ENCODE data around the gene CYP2W1. TPM values are rescaled to one million over a fixed set of nuclear protein-coding genes. Genes with fewer than 3 reads are reported as not detected.

Gene CYP2W1
- total RNA-seq, 1 donor from 2014 or later, result not detected

DNA sequence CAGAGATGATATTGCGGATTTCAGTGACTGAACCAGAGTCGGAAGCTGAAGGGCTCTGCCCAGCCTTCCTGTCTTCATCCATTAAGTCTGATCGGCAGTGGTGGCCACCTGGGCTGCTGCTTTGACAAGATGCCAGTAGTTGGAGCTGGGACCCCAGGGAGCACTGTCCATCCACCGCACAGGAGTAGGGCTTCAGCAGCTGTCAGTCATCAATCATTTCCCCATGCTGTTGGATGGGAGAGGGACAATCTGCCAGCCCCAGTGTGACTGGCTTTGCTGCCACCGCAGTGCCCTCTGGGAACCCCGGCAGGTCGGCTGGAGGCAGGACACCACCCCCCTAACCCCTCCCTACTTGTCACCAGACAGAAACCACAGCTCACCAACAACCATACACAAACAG is 38.4 kb downstream of the CYP2W1 start:
- no peaks in the 10 kb centered on the region for H3F3A ChIP-seq (ENCODE audit: low read depth)
- no peak overlapping the region for H2AFZ ChIP-seq (replicated peaks)
- H3K4me1 ChIP-seq, result no peaks in the 10 kb centered on the region
- H3K27me3 ChIP-seq, result no peaks in the 10 kb centered on the region
- Mint-ChIP-seq H3K9me3 (peaks cover 11% of the 10 kb centered on the region), H3K4me3 (no peak overlapping the region), H3K27me3 (ENCODE audit: insufficient read depth, low read depth) (peaks cover 2% of the 10 kb centered on the region), H3K4me1 (peaks cover 17% of the 10 kb centered on the region), H3K27ac (no peak overlapping the region), H3K36me3 (peaks cover 24% of the 10 kb centered on the region)
- H3K4me3 ChIP-seq, result no peak overlapping the region
- H3K79me2 ChIP-seq (ENCODE audit: low read depth), result peaks cover 52% of the 10 kb centered on the region
- H3K27ac ChIP-seq, result no peak overlapping the region
- no peak overlapping the region for H3K4me2 ChIP-seq
- H4K20me1 ChIP-seq (ENCODE audit: low read depth), result peaks cover 38% of the 10 kb centered on the region
- H3K36me3 ChIP-seq, result no peaks in the 10 kb centered on the region
- no peak for DNase-seq (ENCODE audit: low spot score)
- no peak overlapping the region for H3K9ac ChIP-seq
- H3K9me3 ChIP-seq (ENCODE audit: low read depth), result no peaks in the 10 kb centered on the region
- no peak for TF ChIP-seq EZH2 (IDR thresholded peaks at IDR 0.05)
- TF ChIP-seq, protein P1, sequence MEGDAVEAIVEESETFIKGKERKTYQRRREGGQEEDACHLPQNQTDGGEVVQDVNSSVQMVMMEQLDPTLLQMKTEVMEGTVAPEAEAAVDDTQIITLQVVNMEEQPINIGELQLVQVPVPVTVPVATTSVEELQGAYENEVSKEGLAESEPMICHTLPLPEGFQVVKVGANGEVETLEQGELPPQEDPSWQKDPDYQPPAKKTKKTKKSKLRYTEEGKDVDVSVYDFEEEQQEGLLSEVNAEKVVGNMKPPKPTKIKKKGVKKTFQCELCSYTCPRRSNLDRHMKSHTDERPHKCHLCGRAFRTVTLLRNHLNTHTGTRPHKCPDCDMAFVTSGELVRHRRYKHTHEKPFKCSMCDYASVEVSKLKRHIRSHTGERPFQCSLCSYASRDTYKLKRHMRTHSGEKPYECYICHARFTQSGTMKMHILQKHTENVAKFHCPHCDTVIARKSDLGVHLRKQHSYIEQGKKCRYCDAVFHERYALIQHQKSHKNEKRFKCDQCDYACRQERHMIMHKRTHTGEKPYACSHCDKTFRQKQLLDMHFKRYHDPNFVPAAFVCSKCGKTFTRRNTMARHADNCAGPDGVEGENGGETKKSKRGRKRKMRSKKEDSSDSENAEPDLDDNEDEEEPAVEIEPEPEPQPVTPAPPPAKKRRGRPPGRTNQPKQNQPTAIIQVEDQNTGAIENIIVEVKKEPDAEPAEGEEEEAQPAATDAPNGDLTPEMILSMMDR (IDR thresholded peaks at IDR 0.05), result no peak
- TF ChIP-seq EZH2phosphoT487 (IDR thresholded peaks at IDR 0.05), result no peak

DNA sequence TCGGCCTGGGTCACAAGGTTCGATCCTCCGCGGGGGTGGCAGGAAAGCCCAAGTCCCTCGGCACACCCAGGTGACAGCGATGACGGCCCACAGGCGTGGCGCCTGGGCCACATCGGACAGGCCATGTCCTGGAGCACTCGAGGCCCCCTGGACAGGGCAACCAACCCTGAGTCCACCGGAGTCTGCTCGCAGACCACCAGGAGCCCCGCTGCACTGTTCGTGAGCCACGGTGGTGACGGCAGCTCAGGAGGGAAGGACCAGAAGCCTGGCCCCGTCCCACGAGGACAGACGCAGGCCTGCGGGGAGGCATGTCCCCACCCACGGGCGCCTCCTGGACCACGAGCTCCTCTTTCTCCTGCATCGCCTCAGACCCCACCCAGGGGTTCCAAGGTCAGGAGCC is 39.0 kb downstream of the CYP2W1 start:
- Histone ChIP-seq H3K4me1 (peaks cover 5% of the 10 kb centered on the region), H3K36me3 (no peaks in the 10 kb centered on the region), H2AFZ (replicated peaks) (no peak overlapping the region), H4K20me1 (ENCODE audit: low read depth) (peaks cover 44% of the 10 kb centered on the region), H3K27ac (no peak overlapping the region), H3F3A (ENCODE audit: low read depth) (peaks cover 1% of the 10 kb centered on the region), H3K27me3 (no peaks in the 10 kb centered on the region), H3K79me2 (ENCODE audit: low read depth) (peaks cover 58% of the 10 kb centered on the region), H3K9ac (no peak overlapping the region), H3K4me2 (no peak overlapping the region), H3K9me3 (ENCODE audit: low read depth) (no peaks in the 10 kb centered on the region), H3K4me3 (no peak overlapping the region)
- TF ChIP-seq EZH2phosphoT487 (IDR thresholded peaks at IDR 0.05), result no peak
- TF ChIP-seq EZH2 (IDR thresholded peaks at IDR 0.05), result no peak
- TF ChIP-seq, protein P1 (IDR thresholded peaks at IDR 0.05), result no peak
- no peak for DNase-seq (ENCODE audit: low spot score)
- Mint-ChIP-seq H3K27me3 (ENCODE audit: insufficient read depth, low read depth) (peaks cover 2% of the 10 kb centered on the region), H3K36me3 (peaks cover 26% of the 10 kb centered on the region), H3K27ac (no peak overlapping the region), H3K4me3 (no peak overlapping the region), H3K4me1 (peaks cover 22% of the 10 kb centered on the region), H3K9me3 (peaks cover 11% of the 10 kb centered on the region)

DNA sequence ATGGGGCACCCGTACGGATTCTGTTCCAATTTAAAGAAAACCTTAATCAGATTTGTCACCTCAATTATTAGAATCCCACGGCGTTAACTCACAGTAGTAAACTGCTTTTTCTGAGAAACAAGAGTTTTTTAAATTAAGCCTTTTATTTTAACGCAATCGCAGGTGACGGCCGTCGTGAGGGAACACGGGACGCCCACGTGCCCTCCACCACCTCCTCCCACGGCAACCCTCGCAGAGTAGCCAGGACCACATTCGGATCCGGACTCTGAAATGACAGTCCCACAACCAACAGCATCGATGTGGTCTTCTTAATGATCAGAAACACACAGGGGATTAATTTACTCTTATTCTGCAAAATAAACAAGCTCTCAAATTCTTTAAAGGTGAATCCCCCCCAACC is 39.4 kb downstream of the CYP2W1 start:
- no peak for DNase-seq (ENCODE audit: low spot score)
- TF ChIP-seq, protein P1 (IDR thresholded peaks at IDR 0.05), result no peak
- TF ChIP-seq EZH2phosphoT487 (IDR thresholded peaks at IDR 0.05), result no peak
- no peak for TF ChIP-seq EZH2 (IDR thresholded peaks at IDR 0.05)
- peaks cover 62% of the 10 kb centered on the region for H3K79me2 ChIP-seq (ENCODE audit: low read depth)
- peaks cover 48% of the 10 kb centered on the region for H4K20me1 ChIP-seq (ENCODE audit: low read depth)
- no peaks in the 10 kb centered on the region for H3K9me3 ChIP-seq (ENCODE audit: low read depth)
- H3K27ac Mint-ChIP-seq, result no peak overlapping the region
- no peak overlapping the region for H3K9ac ChIP-seq
- no peak overlapping the region for H3K4me3 ChIP-seq
- H3K27me3 Mint-ChIP-seq (ENCODE audit: insufficient read depth, low read depth), result peaks cover 3% of the 10 kb centered on the region
- no peaks in the 10 kb centered on the region for H3K27me3 ChIP-seq
- H3K36me3 Mint-ChIP-seq, result peaks cover 27% of the 10 kb centered on the region
- peaks cover 26% of the 10 kb centered on the region for H3K4me1 Mint-ChIP-seq
- peaks cover 5% of the 10 kb centered on the region for H3F3A ChIP-seq (ENCODE audit: low read depth)
- H3K4me3 Mint-ChIP-seq, result no peak overlapping the region
- peaks cover 11% of the 10 kb centered on the region for H3K9me3 Mint-ChIP-seq
- H3K4me1 ChIP-seq, result peaks cover 8% of the 10 kb centered on the region
- no peaks in the 10 kb centered on the region for H3K36me3 ChIP-seq
- H3K4me2 ChIP-seq, result no peak overlapping the region
- no peak overlapping the region for H3K27ac ChIP-seq
- no peak overlapping the region for H2AFZ ChIP-seq (replicated peaks)
